ENCODE measurements around the gene CCHCR1.

CCHCR1 gene

GRCh38 chr6:31125586-31126363, 31.8 kb downstream of the CCHCR1 start:
- DNase-seq = no peak

DNA sequence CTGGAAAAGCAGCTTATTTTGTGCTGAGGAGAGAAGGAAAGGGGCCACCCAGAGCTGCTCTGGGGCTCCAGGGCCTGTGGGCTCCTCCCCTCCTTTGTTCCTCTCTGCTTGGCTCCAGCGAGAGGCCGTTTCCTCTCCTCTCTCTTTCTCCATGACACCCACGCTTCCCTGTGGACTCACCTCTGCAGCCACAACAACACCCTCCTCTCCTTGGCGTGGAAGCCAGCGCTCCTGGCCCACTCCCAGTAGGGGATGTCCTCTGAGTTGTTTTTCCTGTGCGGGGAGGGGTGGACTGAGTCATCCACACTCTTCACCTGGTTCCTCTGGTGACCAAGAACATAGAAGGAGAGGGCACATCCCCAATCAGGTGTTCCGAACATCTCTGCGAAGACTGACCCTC, 32.4 kb downstream of the CCHCR1 start:
- DNase-seq = peak; percentile 68

DNA sequence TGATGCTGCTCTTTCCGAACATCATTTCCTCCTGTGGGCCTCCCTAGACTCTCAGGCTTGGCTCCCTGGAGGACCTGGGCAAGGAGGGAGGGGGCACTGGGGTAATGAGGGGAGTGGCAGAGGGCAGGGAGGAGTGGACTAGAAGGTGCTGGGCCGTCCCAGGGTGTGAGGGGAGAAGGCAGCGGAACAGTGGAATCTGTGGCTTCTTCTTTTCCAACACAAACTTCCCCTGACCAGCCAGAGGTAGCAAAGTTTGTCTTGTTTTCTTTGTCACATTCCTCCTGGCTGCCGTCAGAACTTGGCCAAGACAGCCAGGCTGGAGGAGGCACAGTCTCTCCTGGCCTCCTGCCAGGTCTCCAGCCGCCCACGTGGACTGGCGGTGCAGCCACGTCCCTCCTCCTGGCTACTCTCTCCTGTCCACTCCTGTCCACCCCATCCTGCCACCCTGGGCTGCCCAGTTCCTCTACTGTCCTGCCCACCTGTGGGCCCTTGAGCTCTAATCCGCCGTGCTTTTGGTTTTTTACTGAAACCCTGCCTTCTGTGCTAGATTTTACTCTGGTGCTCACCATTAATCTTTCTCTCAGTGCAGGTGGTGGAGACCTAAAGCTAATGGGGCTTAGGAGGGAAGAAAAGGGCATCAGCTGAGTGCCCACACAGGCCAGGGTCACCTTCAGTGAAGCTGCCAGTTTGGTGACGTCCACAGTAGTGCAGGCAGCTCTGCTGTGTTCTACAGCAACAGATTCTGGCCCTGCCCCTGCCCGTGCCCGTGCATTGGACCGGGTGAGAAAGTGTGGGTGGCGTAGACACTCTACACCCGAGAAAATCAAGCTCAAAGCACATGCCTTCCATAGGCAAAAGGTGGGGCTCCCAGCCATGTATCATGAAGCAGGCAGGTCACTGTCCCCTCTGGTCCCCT, 34.6 kb downstream of the CCHCR1 start:
- DNase-seq = no peak

DNA sequence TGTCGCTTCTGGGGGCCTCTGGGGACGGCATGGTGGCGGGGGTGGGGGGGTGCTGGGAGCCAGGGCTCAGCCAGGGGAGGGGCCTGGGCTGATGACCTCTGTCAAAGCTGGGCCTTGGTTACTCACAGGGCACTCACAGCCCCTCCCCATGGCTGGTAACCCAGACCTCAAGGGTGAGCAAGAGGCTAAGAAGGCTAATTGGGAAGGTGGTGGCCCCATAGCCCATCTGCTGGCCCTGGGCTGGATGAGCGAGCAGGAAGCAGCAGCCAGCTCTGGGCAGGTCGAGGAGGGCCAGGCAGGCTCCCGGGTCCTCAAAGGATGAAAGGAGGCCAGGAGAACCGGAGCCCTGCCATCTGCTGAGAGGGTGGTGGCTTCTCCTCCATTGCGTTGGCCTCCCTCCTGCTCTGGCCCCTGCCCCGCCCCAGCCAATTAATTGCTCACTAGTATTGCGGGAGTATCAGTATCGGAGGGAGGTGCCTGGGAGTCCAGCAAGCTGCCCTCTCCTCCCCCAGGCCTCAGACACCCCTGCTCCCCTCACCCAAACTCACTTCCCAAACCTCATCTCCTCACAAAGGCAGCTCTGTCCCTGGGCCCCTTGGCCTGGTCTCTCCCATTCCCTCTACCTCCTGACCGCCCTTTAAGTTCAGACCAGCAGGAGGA, 36.3 kb downstream of the CCHCR1 start:
- no peak for DNase-seq

DNA sequence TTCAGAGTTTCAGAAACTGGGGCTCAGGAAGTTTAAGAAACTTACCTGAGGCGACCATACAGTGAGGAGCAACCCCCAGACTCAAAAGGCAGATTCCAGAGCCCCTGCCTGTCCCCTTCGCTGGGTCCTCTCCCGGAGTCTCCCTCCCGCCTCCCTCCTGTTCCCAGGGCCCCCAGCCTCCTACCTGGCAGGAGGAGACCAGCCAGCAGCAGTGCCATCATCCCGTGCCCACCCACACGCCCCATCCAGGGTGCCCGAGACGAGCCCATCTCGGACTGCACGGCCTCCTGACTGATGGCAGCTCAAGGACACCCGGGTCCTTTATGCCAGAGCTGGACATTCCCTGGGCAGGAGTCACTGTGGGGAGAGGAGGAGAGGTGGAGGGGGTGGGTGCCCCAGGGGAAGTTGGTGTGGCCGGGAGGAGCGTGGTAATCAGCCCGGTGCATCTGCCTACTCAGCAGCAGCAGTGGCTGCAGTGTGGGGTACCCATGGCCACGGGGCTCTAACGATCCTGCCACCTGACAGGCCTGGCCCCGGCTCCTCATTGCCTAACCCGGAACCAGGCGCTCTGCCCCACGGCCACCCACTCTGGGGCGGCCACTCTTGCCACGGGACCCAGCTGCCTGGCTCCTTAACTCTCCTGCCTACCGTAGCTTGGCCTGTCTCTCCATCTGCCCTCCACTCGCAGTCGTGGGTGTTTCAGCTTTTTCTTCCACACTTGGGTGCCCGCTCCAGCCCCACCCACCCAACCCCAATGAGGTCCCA, 37.3 kb downstream of the CCHCR1 start, which contains the start of gene CDSN:
Gene CDSN, minus strand, starts transcription at position 296 of the 765 bp plus-strand sequence. Its CDS starts 27 bp downstream, at position 269.
- no peak for DNase-seq

DNA sequence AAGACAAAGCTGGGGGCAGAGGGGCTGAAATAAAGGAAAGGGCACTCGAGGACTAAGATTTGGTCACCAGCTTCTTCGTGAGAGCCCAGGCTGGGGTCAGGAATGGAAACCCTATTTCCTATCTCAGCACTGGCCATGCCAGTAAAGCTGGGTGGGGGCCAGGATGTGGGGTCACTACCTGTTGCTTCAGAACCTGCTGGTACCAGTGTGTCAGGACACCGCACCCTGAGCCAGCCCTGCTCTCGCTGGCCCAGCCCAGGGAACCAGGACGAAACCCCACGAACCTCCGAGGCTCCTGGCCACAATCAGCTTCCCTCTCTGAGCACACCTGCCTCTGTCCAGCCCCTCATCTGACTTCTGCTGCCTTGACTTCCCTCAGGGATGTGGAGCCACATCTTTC, 39.4 kb downstream of the CCHCR1 start:
- no peak for DNase-seq

GRCh38 chr6:31116661-31117385, 40.8 kb downstream of the CCHCR1 start:
- DNase-seq = no peak

DNA sequence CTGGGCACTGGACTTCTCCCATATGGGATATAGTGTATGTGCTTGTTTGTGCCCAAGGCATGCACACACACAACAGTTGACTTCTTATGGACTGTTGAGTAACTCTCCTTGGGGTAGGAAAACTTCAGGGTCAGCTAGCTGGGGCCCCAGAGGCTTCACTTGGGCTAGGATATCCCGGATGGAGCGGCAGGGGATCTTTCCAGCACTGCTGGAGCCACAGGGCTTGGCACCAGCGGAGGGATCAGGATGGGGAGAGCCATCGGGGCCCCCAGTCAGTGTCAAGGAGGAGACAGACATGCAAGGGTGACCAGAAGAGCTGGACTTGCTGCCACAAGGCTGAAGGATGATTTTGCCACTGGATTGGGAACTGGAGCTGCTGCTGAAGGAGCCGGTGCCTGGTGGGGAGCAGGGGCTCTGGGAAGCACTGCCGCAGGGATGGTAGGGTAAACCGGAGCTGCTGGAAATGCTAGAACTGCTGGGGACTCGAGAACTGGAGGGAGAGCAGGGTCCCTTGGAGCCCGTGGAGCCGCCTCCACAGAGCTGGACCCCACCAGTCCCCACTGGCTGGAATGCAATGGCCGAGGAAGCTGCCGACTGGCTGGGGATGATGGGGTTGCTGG, 41.6 kb downstream of the CCHCR1 start:
- DNase-seq = no peak

GRCh38 chr6:31114970-31115849, 42.4 kb downstream of the CCHCR1 start:
- no peak for DNase-seq

- no peak for DNase-seq
These were observed 43.1 kb downstream of the CCHCR1 start, which contains the start of gene PSORS1C1 for GRCh38 chr6:31114541-31114878. PSORS1C1 (plus strand) TSS chr6:31114800; CDS start chr6:31129633, 14,833 bp downstream.

- no peak for DNase-seq
These were observed 43.6 kb downstream of the CCHCR1 start for GRCh38 chr6:31113861-31114540.

- DNase-seq = no peak
These were observed 45.1 kb downstream of the CCHCR1 start, which contains the start of gene C6orf15 for GRCh38 chr6:31112478-31112877. C6orf15 (minus strand) TSS chr6:31112575; CDS start chr6:31112555, 20 bp downstream.

DNA sequence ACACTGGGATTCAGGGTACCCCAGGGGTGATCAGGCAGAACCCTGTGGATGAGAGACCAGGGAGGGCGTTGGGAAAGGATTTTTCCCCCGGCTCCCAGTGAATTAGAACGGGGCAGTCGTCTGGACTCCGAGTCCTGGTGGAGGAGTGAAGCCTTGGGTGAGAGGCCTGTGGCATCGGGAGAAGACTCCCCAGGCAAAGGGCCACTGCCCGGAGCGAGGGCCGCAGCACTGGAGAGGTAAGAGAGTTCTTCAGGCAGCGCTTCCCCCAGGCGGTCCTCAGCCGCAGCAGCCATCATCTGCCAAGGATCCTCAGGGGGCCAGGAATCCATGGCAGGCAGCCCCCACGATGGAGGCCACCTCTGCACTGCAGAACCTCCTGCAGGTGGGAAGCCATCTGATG, 45.9 kb downstream of the CCHCR1 start:
- no peak for DNase-seq

DNA sequence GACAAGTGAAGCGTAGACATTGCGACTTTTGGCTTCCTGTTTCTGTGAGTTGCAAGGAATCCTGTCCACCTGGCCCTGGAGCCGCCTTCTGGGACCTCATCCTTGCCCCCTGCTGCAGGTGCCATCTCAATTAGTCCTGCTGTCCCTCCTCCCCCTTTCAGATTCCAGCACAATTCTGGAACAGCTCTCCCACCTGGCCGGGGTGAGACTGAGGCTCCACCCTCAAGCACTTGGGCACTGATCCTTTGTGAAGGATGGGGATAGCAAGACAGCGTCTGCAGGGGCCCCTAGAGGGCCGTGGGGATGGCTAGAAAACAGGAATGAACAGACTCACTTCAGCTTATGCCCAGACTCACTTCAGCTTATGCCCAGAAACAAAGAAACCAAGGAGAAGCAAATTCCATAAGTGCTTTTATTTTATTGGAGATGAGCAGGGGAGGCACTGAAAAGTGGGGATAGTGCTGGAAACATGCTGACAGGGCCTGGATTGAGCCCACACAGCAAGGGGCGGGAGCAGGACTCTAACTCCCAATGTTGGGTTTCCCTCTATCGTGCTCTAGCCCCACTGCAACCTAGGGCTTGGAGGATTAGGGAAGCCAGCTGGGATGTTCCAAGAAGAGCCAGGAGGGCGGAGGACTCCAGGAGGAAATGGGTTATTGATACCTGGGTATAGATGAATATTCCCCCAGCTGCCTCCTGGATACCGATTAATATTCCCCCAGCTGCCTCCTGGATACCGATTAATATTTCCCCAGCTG, 46.6 kb downstream of the CCHCR1 start:
- no peak for DNase-seq

DNA sequence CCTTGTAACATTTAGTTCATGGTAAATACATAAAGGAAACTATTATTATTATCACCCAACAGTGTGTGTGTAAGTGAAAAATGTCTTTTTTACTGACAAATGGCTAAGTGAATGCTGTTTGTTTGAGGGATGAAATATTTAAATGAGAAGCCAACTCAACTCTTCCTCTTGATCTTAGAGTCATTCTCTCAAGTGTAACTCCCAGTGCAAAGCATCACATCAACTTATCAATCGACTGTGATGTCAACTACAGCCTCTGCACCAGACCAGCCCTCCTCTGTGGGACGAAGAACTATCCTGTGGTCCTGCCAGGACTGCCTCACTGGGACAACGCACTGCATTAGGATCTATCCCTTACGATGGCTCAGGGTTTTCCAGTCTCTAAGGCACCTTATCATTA, 50.5 kb downstream of the CCHCR1 start:
- DNase-seq = no peak

GRCh38 chr6:31103136-31103535, 54.5 kb downstream of the CCHCR1 start:
- no peak for DNase-seq

DNA sequence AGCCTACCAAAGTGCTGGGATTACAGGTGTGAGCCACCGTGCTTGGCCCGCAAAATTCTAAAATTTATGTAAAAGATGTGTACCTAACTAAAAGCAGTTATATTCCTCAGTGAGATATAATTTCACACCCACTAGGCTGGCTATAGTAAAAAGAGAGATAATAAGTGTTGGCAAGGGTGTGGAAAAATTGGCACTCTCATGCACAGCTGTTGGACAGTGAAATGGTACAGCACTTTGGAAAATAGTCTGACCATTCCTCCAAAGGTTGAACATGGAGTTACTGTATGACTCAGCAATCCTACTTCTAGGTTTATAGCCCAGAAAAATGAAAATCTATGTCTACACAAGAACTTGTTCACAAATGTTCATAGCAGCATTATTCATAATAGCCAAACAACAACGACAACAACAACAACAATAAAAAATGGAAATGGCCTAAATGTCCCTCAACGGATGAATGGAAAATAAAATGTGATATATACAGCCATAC, 59.1 kb downstream of the CCHCR1 start:
- DNase-seq = no peak

GRCh38 chr6:31096656-31097055, 60.9 kb downstream of the CCHCR1 start:
- DNase-seq = peak; percentile 16

- DNase-seq = peak; percentile 6
These were observed 61.4 kb downstream of the CCHCR1 start for GRCh38 chr6:31096215-31096614.

All from COR-L47 (cell line).